ENCODE data around the gene POTEG.
"Not testable (repeated sequence)": the region's sequence is repeated elsewhere in the genome, so short reads cannot be mapped to it uniquely, and the experiment has no call there.

POTEG gene

GRCh38 chr14:19372813-19373500, 61.2 kb downstream of the POTEG start:
- DNase-seq (ENCODE audit: low read depth) = not testable (repeated sequence)

GRCh38 chr14:19371767-19372166, 62.4 kb downstream of the POTEG start:
- not testable (repeated sequence) for DNase-seq (ENCODE audit: low read depth)

- DNase-seq (ENCODE audit: low read depth) = not testable (repeated sequence)
Observed at GRCh38 chr14:19362803-19363202, 71.3 kb downstream of the POTEG start.

- DNase-seq (ENCODE audit: low read depth) = not testable (repeated sequence)
Observed at GRCh38 chr14:19362323-19362722, 71.8 kb downstream of the POTEG start.

- DNase-seq (ENCODE audit: low read depth) = not testable (repeated sequence)
Observed at GRCh38 chr14:19361636-19362253, 72.4 kb downstream of the POTEG start.

- DNase-seq (ENCODE audit: low read depth) = not testable (repeated sequence)
Observed at GRCh38 chr14:19360937-19361635, 73.1 kb downstream of the POTEG start.

Data from HS-5 (cell line).